GM23338 (cell line): Measurements from ENCODE around the gene G6PD. TPM values are rescaled to one million over a fixed set of nuclear protein-coding genes. Genes with fewer than 3 reads are reported as not detected.

Experiments
- ATAC-seq: fragments of 200-7000 bp; cut with Tn5 transposase; 3 replicates; pipeline ENCODE4 v1.9.1; 2020
- DNase-seq: peaks from one replicate; pipeline ENCODE4 v3.0.0-alpha.2; 2015; ENCODE audit warnings: low spot score
- H2AFZ ChIP-seq: fragments of 200-600 bp; sonication (generic); 2 replicates; pipeline ENCODE4 v1.8.0; 2016; ENCODE audit warnings: antibody characterized with exemption, mild to moderate bottlenecking, moderate library complexity
- H3F3A ChIP-seq: fragments of 200-600 bp; sonication (generic); replicated peaks from 2 replicates; pipeline ENCODE4 v1.8.0; 2017; ENCODE audit warnings: antibody characterized with exemption, mixed run types, low read depth
- H3K27ac ChIP-seq: fragments of 200-600 bp; sonication (generic); 2 replicates; pipeline ENCODE4 v1.6.1; 2016; ENCODE audit warnings: low read depth
- H3K27me3 ChIP-seq: fragments of 200-600 bp; sonication (generic); 2 replicates; pipeline ENCODE4 v1.8.0; 2016; ENCODE audit warnings: mild to moderate bottlenecking, mixed run types, moderate library complexity; ENCODE audit not compliant: insufficient read depth
- H3K36me3 ChIP-seq: fragments of 200-600 bp; sonication (generic); 2 replicates; pipeline ENCODE4 v1.8.0; 2016; ENCODE audit warnings: mild to moderate bottlenecking; ENCODE audit not compliant: insufficient read depth
- H3K4me1 ChIP-seq: fragments of 200-600 bp; sonication (generic); 2 replicates; pipeline ENCODE4 v1.8.0; 2016; ENCODE audit warnings: mild to moderate bottlenecking, moderate library complexity; ENCODE audit not compliant: insufficient read depth
- H3K4me2 ChIP-seq: fragments of 200-600 bp; sonication (generic); 2 replicates; pipeline ENCODE4 v1.7.1; 2017; ENCODE audit warnings: mixed run types
- H3K4me3 ChIP-seq: fragments of 200-600 bp; sonication (generic); 2 replicates; pipeline ENCODE4 v1.6.1; 2016; ENCODE audit warnings: mixed run types
- H3K79me2 ChIP-seq: fragments of 200-600 bp; sonication (generic); replicated peaks from 2 replicates; pipeline ENCODE4 v1.8.0; 2017; ENCODE audit warnings: mild to moderate bottlenecking; ENCODE audit not compliant: insufficient read depth
- H3K9me2 ChIP-seq: fragments of 200-600 bp; sonication (generic); 2 replicates; pipeline ENCODE4 v1.8.0; 2017; ENCODE audit not compliant: insufficient read depth
- H4K20me1 ChIP-seq: fragments of 200-600 bp; sonication (generic); replicated peaks from 2 replicates; pipeline ENCODE4 v1.8.0; 2017; ENCODE audit warnings: mild to moderate bottlenecking; ENCODE audit not compliant: insufficient read depth
- H3K27ac Mint-ChIP-seq: 2 replicates; pipeline ENCODE4 v1.8.0; 2020; ENCODE audit warnings: inconsistent platforms, mild to moderate bottlenecking, moderate library complexity, mixed read lengths
- H3K27me3 Mint-ChIP-seq: 3 replicates; pipeline ENCODE4 v1.8.0; 2022; ENCODE audit warnings: low read depth, mild to moderate bottlenecking, moderate library complexity, mixed read lengths, inconsistent platforms; ENCODE audit not compliant: insufficient read depth, poor library complexity
- H3K36me3 Mint-ChIP-seq: 3 replicates; pipeline ENCODE4 v1.8.0; 2021; ENCODE audit warnings: low read depth, mild to moderate bottlenecking, inconsistent platforms, moderate library complexity, mixed read lengths
- H3K4me1 Mint-ChIP-seq: 3 replicates; pipeline ENCODE4 v1.8.0; 2020; ENCODE audit warnings: mild to moderate bottlenecking, inconsistent platforms, mixed read lengths
- H3K4me3 Mint-ChIP-seq: 3 replicates; pipeline ENCODE4 v1.8.0; 2021; ENCODE audit warnings: moderate library complexity, mild to moderate bottlenecking, inconsistent platforms, mixed read lengths
- H3K9me3 Mint-ChIP-seq: 3 replicates; pipeline ENCODE4 v1.8.0; 2020; ENCODE audit warnings: moderate library complexity, mild to moderate bottlenecking, inconsistent platforms, mixed read lengths
- CREB1 ChIP-seq: fragments of 250-450 bp; sonication (Bioruptor Pico); IDR thresholded peaks from 2 replicates; pipeline ENCODE4 v1.5.0; 2020; ENCODE audit warnings: low read depth, mild to moderate bottlenecking, moderate library complexity
- CTCF ChIP-seq, 2 experiments: fragments of 200-600 bp in 1 of 2; sonication (generic) in 1 of 2; conservative IDR thresholded peaks; 2 replicates each; pipeline versions ENCODE4 v1.5.1 to v1.6.1; 2016 to 2017; ENCODE audit warnings: antibody characterized with exemption in 2 of 2, low read depth in 2 of 2, mild to moderate bottlenecking in 2 of 2, moderate library complexity in 1 of 2
- ETS1 ChIP-seq: IDR thresholded peaks from 2 replicates; pipeline ENCODE4 v1.6.1; 2016; ENCODE audit warnings: antibody characterized with exemption
- EZH2phosphoT487 ChIP-seq: fragments of 200-600 bp; sonication (generic); IDR thresholded peaks from one replicate; pipeline ENCODE4 v1.8.1; 2018; ENCODE audit warnings: antibody characterized with exemption; ENCODE audit not compliant: unreplicated experiment
- JUNB ChIP-seq: IDR thresholded peaks from one replicate; pipeline ENCODE4 v1.6.1; 2016; ENCODE audit warnings: antibody characterized with exemption; ENCODE audit not compliant: unreplicated experiment
- NANOG ChIP-seq: IDR thresholded peaks from 2 replicates; pipeline ENCODE4 v1.6.1; 2016; ENCODE audit warnings: antibody characterized with exemption, borderline replicate concordance
- REST ChIP-seq: IDR thresholded peaks from one replicate; pipeline ENCODE4 v1.6.1; 2018; ENCODE audit warnings: antibody characterized with exemption; ENCODE audit not compliant: unreplicated experiment
- ZNF331 ChIP-seq: fragments of 250-450 bp; sonication (Bioruptor Pico); IDR thresholded peaks from 2 replicates; pipeline ENCODE4 v1.5.0; 2020; ENCODE audit warnings: low read depth, mild to moderate bottlenecking, moderate library complexity
- ZNF462 ChIP-seq: fragments of 250-450 bp; sonication (Bioruptor Pico); IDR thresholded peaks from 2 replicates; pipeline ENCODE4 v1.5.0; 2020; ENCODE audit warnings: mild to moderate bottlenecking, moderate library complexity
- polyA plus RNA-seq: library from polyadenylated mRNA; unstranded; fragments of >200 nt; fragmentation: Nextera tagmentation; extraction: Ambion mirVana; gene quantifications from 2 replicates; pipeline ENCODE4 v1.2.1, GENCODE V29; 2016
- total RNA-seq: library from RNA; depleted of rRNA; stranded (reverse); fragments of >200 nt; shearing (Covaris generic); gene quantifications from 2 replicates; pipeline ENCODE4 v1.2.3, GENCODE V29; 2014

G6PD gene
- total and polyA plus RNA-seq, 2 experiments from 2014 or later: 14.4 to 66.7 TPM

GRCh38 chrX:154531626-154532025 is 15.0 kb downstream of the G6PD start:
- Mint-ChIP-seq H3K27ac (no peak overlapping the region), H3K27me3 (peaks cover 17% of the 10 kb centered on the region), H3K9me3 (no peaks in the 10 kb centered on the region), H3K36me3 (peaks cover 24% of the 10 kb centered on the region; the same call in 2 of the 3 replicates), H3K4me3 (no peak overlapping the region), H3K4me1 (peaks cover 3% of the 10 kb centered on the region; the same call in 2 of the 3 replicates)
- no peak for DNase-seq
- Histone ChIP-seq H3F3A (no peaks in the 10 kb centered on the region), H3K36me3 (no peaks in the 10 kb centered on the region; the same call in 1 of the 2 replicates), H3K79me2 (no peaks in the 10 kb centered on the region), H3K27me3 (no peaks in the 10 kb centered on the region), H3K4me1 (no peaks in the 10 kb centered on the region), H3K27ac (no peak overlapping the region), H3K9me2 (no peaks in the 10 kb centered on the region), H2AFZ (no peak overlapping the region), H3K4me3 (no peak overlapping the region), H4K20me1 (no peaks in the 10 kb centered on the region), H3K4me2 (no peak overlapping the region)
- ATAC-seq: no peak
- TF ChIP-seq CTCF (conservative IDR thresholded peaks at IDR 0.05; ENCODE audit: low read depth in 2 of 2) (no peak), EZH2phosphoT487 (no peak), JUNB (no peak), ZNF331 (CRISPR knock-in tag) (no peak), NANOG (no peak), ETS1 (no peak), REST (no peak)

GRCh38 chrX:154530286-154530685 is 16.4 kb downstream of the G6PD start:
- Mint-ChIP-seq H3K27me3 (peaks cover 27% of the 10 kb centered on the region), H3K4me3 (no peak overlapping the region), H3K36me3 (peaks cover 20% of the 10 kb centered on the region; the same call in 2 of the 3 replicates), H3K4me1 (peaks cover 3% of the 10 kb centered on the region), H3K9me3 (0 out of 3 replicates have a peak, but pooled peaks cover 3% of the 10 kb centered on the region), H3K27ac (no peak overlapping the region)
- Histone ChIP-seq H3K27ac (no peak overlapping the region), H3F3A (no peaks in the 10 kb centered on the region), H3K4me2 (no peak overlapping the region), H3K27me3 (peaks cover 9% of the 10 kb centered on the region), H3K79me2 (no peaks in the 10 kb centered on the region), H3K4me1 (no peaks in the 10 kb centered on the region), H3K9me2 (no peaks in the 10 kb centered on the region), H2AFZ (no peak overlapping the region), H3K36me3 (no peaks in the 10 kb centered on the region; the same call in 1 of the 2 replicates), H3K4me3 (no peak overlapping the region), H4K20me1 (no peaks in the 10 kb centered on the region)
- peak; percentile 11 for DNase-seq
- ATAC-seq: no peak
- TF ChIP-seq ZNF462 (CRISPR knock-in tag): no peak
- TF ChIP-seq CREB1: no peak
- no peak for TF ChIP-seq EZH2phosphoT487
